Vagina (tissue), 2 donors: ENCODE measurements around the gene RAB3GAP2.

ENCODE experiments used
- POLR2A ChIP-seq, 2 donors: fragments of 450-650 bp; IDR thresholded peaks; one replicate each; pipeline ENCODE4 v1.6.1; 2017; ENCODE audit warnings: antibody characterized with exemption in 2 of 2, mild to moderate bottlenecking in 2 of 2, moderate library complexity in 2 of 2
- POLR2AphosphoS5 ChIP-seq, 2 donors: sonication (generic); formaldehyde crosslinking; IDR thresholded peaks; one replicate each; pipeline ENCODE4 v1.9.0; 2017; ENCODE audit warnings: antibody characterized with exemption in 2 of 2, mild to moderate bottlenecking in 2 of 2, low read depth in 1 of 2; ENCODE audit not compliant: insufficient read depth in 1 of 2
- TF ChIP-seq, protein P1 (sequence below), 3 experiments: fragments of 450-650 bp in 2 of 3; fragments of 200-600 bp in 1 of 3; sonication (generic) in 1 of 3; IDR thresholded peaks; one replicate each; pipeline ENCODE4 v1.5.1; 2017 to 2019; ENCODE audit warnings: antibody characterized with exemption in 3 of 3, mild to moderate bottlenecking in 2 of 3, moderate library complexity in 2 of 3

DNA sequence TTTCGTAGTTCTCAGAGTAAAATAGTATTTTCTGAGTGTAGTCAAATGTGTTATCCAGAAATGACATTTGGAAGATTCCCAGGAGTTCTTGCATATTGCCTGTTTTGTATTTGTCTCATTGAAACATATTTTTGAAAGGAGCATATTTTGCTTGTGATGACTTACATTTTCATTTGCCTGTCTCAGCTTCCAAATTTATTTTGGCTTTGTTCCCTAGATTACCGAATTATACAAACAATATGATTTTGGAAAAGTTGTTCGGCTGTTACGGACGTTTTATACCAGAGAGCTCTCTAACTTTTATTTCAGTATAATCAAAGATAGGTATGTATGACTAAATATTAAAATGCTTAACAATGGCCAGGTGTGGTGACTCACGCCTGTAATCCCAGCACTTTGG, 132.3 kb downstream of the RAB3GAP2 start:
- TF ChIP-seq POLR2AphosphoS5 (IDR thresholded peaks at IDR 0.05; ENCODE audit: insufficient read depth in 1 of 2, low read depth in 1 of 2) (no peak), POLR2A (IDR thresholded peaks at IDR 0.05) (no peak)
- TF ChIP-seq, protein P1, sequence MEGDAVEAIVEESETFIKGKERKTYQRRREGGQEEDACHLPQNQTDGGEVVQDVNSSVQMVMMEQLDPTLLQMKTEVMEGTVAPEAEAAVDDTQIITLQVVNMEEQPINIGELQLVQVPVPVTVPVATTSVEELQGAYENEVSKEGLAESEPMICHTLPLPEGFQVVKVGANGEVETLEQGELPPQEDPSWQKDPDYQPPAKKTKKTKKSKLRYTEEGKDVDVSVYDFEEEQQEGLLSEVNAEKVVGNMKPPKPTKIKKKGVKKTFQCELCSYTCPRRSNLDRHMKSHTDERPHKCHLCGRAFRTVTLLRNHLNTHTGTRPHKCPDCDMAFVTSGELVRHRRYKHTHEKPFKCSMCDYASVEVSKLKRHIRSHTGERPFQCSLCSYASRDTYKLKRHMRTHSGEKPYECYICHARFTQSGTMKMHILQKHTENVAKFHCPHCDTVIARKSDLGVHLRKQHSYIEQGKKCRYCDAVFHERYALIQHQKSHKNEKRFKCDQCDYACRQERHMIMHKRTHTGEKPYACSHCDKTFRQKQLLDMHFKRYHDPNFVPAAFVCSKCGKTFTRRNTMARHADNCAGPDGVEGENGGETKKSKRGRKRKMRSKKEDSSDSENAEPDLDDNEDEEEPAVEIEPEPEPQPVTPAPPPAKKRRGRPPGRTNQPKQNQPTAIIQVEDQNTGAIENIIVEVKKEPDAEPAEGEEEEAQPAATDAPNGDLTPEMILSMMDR (IDR thresholded peaks at IDR 0.05) = no peak
